GM21723 (cell line): ENCODE results near the gene PODN.

Source experiments
- ATAC-seq: cut with Tn5 transposase; IDR thresholded peaks from one replicate; pipeline ENCODE4 v1.9.1; 2021; ENCODE audit warnings: mild to moderate bottlenecking, moderate library complexity; ENCODE audit not compliant: unreplicated experiment

The PODN gene

DNA sequence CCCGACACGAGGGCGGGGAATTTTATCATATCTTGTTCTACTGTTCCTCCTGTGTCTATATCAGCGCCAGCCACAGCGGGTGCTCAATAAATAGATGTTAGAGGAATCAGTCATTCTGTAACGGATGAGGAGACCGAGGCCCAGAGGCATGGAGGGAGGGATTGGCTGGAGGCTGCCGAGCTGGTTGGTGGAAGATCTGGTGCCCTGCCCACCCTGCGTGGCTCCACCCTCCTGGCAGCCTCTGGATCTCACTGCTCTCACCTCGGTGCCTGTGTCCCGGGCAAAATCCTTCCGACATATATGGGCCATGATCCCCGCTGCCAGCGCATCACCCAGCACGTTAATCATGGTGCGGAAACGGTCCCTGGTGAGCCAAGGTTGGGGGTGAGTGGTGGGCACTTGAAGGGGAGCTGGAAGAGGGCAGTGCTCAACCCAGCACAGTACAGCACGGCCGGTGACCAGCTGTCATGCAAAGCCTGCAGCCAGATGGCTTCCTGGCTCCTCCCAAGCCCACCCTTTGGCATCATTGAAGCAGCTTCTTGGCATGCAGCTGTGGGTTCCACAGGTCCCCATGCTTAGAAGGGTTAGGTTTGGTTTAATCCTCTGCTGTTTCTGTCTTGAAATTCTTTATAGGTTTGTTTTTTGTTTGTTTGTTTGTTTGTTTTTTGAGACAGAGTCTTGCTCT, 26.7 kb downstream of the PODN start:
- ATAC-seq, result no peak

DNA sequence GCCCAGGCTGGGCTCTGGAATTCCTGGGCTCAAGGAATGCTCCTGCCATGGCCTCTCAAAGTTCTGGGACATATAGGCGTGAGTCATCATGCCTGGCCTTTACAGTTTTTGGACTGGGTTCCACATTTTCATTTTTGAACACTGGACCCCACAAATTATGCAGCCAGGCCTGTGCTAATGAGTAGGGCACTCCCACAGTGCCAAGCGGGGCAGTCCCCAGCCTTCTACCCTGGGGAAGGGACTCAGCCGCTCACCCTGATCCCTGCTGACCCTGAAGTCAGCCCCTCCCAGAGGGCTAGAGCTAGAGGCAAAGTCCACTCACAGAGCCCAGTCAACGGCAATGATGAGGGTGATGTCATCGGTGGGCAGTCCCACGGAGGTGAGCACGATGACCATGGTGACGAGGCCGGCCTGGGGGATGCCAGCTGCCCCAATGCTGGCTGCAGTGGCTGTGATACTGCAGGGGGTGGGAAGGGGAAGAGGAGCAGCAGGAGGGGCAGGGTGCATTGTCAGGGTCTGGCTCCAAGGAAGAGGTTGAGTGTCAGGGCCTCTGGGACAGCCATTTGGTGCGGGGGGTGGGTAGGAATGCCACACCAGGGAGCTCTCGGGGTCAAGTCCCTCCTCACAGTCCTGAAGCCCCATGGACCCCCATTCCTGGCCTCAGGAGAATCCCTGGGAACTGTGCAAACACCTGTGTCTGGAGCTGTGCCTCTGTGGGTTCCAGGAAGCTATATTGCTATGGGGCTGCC, 27.6 kb downstream of the PODN start:
- ATAC-seq, result no peak

DNA sequence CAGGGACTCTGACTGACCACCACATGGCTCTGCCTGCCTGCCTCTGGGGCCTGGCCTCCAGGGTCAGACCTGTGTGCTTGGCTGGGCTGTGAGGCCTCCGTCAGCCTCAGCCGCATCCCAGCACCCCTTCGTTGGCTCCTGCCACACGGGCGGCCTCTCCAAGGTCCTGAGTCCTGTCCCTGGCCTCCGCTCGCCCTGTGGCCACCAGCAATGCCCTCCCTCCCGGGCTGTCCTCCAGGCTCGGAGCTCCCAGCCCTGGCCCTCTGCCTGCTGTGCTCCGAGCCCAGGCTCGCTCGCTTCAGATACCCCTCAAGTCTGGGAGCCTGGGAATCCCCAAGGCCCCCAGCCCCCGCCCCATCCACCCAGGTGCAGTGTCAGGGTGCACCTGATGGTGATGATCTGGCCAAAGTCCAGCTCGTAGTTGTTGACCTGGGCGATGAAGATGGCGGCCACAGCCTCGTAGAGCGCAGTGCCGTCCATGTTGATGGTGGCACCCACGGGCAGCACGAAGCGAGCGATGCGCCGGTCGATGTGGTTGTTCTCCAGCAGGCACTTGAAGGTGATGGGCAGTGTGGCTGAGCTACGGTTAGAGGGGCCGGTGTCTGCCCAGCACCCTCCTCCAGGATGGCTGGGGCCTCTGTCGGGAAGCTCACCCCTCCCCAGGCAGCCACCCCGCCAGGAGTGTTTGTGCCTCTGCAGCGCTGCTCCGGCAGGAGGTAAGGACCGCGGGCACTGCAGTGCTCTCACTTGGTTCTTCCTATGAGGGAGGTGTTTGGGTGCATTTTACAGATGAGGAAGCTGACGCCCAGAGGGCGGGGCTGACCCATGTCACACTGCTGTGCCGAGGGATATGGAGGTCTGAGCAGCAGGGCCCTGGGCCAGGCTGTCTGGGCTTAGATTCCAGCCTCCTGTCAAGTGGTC, 28.5 kb downstream of the PODN start:
- no peak for ATAC-seq

DNA sequence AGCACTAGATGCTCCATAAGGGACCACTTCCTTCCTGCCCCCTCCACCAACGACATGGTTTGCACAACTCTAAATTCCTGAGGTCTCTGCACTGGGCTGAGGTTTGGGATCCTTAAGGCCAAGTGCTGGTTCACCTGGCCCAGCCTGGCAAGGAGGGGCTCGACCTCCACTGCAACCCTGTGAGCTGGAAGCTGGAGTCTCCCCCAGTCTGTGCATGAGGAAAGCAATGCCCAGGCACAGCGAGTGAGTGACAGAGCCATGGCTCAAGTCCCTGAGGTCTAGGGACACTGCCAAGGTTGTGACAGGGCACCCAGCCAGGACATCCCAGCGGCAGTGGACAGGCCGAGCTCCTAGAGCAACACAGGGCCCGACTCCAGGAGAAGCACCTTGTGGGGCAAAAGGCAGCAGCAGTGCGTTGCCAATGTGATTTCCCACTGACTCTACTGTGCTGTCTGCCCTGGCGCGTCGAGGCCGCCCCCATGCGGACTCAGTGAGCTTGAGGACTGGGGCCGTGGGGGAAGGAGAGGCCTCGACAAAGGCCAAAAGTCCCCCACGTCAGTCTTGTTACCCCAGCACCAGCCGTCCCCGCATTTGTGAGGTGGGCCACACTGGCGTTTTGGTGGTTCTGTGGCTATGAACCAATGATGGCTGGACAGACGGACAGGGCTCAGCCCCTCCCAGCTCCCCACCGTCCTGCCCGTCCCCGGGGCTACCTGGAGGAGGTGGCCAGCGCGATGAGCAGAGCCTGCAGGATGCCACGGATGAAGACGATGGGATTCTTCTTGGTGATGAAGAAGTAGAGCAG, 30.0 kb downstream of the PODN start:
- no peak for ATAC-seq

DNA sequence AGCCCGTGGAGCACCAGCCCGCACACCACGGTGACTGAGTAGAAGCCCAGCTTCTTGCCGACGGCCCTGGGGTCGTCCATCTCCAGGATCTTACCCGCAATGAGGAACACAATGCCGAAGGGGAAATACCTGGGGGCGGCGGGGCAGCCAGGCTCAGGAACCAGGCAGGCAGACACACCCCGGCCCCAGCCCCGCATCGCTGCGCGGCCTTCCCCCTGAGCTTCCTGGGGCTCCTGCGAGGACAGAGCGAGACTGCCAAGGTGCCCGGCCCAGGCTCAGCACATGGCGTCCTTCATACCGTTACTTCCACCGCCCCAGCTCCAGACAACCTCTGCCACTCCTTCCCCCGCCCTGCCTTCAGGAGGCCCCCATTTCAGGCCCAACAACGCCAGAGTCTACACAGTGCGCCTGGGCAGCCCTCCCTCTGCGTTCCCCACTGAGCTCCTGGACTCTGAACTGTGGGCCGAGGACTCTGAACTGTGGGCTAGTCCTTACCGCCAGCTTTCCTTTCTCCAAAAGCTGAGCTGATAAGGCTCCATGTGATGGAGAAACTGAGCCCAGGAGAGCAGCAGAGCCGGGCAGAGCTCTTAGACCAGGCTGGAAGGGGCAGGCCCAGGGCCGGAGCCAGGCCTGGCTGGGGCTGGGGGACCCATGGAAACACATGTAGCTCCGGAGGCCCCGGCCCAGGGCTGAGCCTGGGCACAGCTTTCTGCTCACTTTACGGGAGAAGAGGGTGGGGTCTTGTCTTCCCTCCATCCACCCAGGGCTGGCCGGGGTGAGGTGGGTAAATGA, 30.8 kb downstream of the PODN start:
- ATAC-seq, result no peak

DNA sequence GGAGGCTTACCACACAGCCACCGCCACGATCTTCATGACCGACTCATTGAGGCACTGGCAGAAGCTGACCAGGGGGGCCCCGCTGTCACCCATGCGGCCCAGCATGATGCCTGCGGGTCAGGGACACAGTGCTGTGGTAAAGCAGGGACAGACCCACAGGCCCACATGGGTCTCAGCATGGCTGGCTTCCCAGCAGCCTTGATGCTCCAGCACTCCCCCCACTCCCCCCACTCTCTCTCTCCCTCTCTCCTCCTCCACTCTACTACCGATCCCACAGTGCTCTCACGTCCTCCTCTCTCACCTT, 31.4 kb downstream of the PODN start:
- no peak for ATAC-seq

DNA sequence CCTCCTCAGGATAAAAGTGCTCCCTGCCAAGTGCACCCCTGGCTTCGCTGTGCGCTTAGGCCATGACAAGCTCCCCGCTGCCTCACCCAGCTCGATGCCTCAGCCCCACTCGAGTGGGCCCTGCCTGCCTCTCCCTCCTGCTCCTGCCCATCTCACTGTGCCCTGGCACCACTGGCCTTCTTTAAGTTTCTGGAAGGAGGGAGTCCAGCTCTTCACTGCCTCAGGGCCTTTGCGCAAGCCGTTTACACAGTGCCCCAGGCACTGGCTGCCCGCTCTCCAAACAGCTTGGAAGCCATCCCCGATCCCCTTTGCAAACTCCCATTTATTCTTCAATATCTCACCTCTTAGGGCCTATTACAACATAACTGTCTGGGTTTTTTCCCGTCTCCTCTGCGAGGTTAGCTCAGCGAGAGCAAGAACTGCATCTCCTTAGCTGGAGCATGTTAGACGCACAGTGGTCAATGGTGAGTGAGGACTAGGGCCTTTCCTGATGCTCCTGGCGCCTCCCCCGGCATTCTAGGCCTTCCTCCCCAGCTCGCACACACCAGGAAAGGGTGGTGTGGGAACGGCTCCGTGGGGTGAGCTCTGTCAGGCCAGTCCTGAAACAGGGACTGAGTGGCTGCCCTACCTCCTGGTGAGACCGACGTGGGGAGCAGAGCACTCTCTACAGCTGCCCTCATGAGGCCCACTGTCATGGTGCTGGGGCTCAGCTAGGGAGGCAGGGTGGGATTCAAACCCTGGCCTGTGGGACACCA, 31.9 kb downstream of the PODN start:
- no peak for ATAC-seq

DNA sequence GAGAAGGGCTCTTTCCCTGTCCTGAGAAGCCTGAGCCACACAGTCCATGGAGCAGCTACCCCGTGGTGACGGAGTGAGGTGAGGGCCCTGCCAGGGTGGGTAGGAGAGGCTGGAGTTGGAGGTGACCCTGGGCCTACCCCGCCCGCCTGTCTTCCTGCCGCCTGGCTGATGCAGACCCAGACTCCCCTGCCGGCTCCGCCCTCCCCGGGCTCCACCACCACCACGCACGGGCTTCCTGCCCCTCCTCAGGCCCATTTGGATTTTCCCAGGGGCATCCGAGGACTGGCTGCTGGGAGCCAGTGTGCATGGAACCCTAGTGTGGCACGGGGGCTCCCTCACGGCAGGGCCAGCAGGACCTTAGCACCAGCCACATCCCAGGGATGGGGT, 32.5 kb downstream of the PODN start:
- no peak for ATAC-seq

DNA sequence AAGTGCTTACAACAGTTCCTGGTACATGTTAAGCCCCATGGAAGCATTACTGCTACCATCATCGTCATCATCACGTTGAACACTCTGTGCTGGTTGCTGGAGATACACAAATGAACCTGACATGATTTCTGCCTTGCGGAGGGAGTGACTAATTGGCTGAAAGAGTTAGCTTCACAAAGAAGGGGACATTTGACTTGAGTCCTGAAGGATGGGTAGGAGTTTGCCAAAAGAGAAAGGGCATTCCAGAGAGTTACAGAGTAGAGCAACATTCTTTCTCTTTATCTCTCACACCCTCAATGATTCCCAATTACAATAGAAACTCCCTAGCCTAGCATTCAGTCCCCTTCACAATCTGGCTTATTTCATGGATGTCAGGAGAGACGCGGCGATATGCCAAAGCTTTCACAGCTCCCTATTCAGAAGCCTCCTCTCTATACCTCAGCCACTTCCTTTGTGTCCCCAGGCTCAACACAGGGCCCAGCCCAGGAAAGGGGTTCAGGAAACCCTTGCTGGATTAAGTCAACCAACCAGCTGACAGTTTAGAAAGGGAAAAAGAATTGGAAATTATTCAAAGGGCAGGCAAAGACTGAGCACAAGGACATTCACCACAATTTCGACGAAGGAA, 42.4 kb downstream of the PODN start:
- no peak for ATAC-seq

DNA sequence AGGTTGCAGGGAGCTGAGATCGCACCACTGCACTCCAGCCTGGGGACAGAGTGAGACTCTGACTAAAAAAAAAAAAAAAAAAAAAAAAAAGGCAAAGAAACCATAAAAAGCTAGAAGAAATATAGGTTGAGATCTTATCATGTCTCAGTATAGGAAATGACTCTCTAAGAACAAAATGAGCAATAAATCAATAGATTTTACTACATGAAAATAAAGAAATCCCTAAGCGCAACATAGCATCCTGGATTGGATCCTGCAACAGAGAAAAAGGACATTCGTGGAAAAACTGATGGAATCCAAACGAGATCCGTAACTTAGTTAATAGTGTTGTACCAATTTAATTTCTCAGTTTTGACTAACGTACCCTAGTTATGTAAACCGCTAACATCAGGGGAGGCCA, 45.1 kb downstream of the PODN start:
- no peak for ATAC-seq

DNA sequence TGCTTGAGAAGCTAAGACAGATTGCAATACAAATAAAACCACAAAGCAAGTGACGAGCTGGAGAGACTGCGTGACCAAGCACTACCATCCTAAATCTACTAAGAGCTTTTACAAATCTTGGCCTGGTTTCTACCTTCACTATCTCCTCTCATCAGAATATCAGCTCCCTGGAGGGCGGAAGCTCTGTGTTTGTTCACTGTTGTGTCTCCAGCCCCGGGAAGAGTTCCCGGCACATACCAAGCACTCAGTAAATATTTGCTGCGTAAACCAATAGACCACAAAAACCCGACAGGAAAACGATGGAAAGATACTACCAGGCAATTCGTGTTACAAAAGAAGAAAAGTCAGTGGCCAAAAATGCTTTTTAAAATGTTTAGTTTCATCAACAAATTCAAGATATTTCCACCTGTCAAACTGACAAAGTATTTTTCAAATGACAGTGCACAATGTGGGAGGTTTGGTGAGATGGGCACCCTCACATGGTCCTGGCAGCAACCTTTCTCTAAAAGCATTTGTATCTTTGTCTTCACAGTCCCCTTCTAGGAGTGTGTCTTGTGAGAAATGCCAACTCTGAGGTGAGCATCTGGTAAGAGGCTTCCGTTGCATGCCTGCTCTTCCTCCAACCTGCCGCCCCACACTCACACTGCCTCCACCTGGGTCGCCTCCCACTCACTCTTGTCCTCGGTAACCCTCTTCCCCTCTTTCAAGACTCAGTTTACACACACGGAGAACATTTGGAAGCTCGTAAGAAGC, 45.7 kb downstream of the PODN start:
- no peak for ATAC-seq

DNA sequence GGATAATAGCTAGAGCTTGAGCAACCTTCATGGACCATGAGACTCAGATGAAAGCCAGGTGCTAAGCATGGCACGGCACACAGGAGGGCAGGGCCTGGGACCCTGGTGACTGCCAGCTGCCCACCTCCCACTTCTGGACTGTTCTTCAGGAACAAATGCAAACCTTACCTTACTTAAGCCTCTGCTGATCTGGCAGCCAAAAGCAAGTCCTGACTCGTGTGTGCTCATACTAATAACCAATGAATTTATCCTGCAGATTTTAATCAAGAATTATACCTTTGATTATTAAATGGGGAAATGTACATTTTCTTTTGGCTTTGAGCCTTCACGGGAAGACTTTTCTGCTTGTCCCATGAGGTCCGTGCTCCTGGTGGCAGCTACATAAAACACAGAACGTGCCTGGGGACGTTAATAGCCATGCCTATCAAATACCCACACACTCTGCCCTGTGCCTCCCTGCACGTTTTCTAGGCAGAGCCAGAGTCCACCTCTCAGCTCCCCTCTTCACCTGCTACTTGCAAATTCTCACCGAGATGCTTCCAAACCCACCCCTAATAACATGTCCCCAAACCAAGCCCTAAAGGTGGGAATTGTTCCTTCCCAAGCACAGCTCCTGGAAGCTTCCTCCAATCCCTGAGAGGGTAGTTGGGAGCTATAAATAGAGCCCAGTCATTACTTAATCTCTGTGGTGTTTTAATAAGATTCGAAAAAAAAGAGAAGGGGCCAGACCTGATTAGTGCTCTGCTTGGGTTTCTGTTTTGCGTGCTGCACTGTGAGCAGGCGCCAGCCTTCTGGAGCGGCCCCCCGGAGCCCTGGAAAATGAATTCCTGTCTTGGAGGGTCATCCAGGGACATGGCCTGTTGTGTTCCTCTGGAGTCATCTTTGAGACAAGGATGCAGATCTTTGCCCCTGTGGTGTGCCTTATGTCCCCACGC, 46.9 kb downstream of the PODN start:
- ATAC-seq, result no peak

DNA sequence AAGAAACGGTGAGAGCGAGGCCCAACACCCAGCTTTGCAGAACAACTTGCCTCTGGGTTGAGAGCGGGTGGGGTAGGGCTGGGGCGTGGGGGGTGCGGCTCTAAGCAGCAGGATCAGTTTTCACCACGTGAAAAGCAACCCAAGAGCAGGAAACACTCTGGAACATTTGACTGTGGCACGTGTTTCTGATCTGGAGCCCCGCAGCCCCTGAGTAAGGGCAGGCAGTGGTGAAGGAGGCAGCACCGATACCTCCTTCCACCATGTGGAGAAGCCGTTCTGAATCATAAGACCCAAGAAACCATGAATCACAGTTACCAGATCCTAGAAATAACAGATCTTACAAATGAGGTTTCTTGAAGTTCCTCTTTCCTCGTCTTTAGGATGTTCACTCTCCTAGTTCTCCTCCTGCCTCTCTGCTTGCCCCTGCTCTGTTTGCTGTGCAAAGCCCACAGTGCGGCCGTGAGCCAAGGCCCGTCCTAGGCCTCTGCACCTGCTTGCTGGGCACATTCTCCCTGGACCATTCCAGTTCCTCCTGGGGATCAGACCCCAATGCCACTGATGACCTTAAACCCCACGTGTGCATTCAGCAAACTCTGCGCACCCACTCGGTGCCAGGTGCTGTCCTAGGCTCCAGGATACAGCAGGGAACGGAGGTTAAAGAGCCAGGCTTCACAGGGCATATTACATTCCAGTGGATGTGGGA, 48.5 kb downstream of the PODN start:
- ATAC-seq, result no peak

DNA sequence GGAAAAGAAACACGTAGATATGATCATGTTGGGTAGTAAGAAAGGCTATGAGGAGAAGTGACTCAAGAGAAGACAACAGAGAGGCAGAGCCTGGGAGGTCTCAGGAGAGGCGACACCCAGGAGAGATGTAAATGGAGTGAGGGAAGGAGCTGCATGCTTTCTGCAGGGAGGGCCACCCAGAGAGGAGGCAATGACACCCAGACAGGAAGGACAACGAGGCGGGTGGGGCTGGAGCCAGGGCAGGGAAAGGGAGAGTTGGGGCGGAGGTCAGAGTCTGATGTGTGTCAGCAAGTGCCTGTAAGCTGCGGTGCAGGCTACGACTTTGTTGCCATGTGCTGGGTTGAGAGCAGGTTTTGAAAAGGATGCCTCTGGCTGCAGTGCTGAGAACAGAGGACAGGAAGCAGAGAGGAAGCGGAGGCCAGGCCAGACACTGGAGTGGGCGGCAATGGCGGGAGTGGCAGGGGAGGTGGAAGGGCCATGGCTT, 49.1 kb downstream of the PODN start:
- no peak for ATAC-seq

DNA sequence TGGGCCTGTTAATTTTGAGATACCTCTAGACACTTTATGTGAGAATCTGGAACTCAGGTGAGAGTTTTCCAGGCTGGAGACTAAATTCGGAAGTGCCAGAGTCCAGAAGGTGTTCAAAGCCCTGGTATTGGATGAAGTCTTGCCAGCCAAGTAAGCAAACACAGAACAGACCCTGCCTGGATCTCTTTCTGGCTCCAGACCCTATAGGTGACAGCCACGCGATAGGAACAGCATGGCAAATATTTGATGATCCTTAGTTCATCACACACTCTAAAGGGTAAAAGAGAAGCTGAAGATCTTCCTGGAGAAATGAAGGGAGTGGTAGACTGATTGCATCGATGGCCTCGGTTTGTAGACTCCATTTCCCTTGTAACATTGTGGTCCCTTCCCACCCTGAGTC, 49.7 kb downstream of the PODN start:
- ATAC-seq, result no peak

DNA sequence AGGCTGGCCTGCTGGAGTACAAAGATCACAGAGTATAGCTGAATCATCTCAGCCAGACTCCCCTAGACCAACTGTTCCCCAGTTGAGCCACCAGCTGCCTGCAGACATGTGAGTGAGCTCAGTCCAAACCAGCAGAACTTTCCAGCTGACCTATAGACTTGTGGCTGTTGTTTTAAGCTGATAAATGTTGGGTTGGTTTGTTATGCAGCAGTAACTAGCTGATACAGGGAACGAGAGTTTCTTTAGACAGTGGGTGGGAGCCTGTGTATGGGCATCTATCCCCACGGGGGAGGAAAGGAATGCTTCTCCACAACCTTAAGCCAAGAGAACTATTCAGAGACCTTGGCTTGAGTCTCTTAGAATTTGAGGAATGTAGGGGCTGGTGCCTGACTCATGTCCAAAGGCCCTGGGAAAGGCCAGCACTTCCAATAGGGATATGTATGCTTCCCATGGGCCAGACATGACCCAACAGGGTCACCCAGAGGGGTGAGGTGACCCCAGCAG, 50.3 kb downstream of the PODN start:
- ATAC-seq, result no peak
